Right lung (tissue), 5 donors: ENCODE data around the gene POMGNT2. TPM values are rescaled to one million over a fixed set of nuclear protein-coding genes. Genes with fewer than 3 reads are reported as not detected.

Experiments
- DNase-seq, 2 donors: peaks; one replicate each; pipeline ENCODE4 v3.0.0-alpha.2; 2013
- polyA plus RNA-seq, 5 donors: library from polyadenylated mRNA; unstranded; fragments of 120-200 nt; gene quantifications; one replicate each; pipeline versions ENCODE4 v1.2.1 to v1.2.3, GENCODE V29; 2013; ENCODE audit warnings: inconsistent platforms in 1 of 5, low replicate concordance in 1 of 5; ENCODE audit not compliant: insufficient read length in 5 of 5, insufficient read depth in 1 of 5

Gene POMGNT2
- polyA plus RNA-seq, 5 donors: 12.8 to 19.0 (median 16.4) TPM

DNA sequence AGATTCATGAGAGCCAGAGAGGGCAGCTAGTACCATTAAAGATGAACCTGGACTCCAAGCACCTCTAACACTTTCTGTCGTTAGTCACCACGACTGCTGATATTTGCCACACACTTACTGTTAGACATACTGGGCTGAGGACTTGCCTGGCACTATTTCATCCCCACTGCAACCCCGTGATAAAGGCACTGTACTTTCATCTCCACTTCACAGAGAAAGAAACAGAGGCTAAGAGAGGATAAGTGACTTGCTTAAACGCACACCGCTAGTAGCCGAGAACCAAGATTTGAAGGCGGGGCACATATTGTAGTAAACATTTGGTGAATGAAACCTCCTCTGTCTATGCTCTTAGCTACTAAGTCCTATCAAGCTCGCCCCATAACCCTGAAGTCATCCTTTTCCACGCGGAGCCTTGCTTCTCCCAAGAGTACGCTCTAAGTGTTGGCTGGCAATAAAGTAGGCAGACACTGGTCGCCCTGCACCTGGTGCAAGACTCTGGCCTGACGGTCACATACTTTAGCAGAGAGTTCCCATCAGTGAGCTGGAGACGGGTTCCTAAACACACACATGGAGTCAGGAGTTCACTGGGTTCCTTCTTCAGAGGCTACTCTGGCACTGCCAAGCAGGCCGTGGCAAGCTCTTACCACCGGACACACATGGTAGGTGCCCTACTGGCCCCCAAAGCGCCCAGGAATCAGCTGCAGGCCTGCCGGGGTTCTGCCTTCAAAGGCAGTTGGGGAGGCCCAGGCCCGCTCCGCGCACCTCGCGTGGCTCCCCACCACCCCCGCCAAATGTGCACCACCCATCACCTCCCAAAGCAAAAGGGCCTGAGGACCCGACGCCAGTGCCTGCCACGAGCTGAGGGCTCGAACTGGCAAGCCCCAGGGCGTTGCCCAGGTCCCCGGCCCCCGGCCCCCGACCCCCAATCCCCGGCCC lies 951 bp downstream of the POMGNT2 start:
- no peak for DNase-seq

DNA sequence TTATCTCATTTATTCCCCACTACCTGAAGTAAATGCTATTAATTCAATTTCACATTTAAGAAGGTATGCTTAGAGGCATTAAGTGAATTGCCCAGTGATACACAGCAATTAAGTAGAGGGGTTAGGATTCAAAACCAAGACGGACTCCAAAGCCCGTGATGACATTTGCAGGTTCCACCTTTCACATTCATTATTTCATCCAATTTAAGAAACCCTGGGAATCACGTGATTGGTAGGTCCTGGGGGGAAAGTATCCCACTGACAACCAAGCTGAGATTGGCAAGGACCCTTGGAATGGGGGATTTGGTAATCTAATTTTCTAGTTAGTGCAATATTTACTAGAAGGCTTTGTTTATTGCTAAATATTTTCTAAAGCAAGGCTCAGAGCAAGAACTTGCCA lies 1.8 kb downstream of the POMGNT2 start:
- DNase-seq: no peak

DNA sequence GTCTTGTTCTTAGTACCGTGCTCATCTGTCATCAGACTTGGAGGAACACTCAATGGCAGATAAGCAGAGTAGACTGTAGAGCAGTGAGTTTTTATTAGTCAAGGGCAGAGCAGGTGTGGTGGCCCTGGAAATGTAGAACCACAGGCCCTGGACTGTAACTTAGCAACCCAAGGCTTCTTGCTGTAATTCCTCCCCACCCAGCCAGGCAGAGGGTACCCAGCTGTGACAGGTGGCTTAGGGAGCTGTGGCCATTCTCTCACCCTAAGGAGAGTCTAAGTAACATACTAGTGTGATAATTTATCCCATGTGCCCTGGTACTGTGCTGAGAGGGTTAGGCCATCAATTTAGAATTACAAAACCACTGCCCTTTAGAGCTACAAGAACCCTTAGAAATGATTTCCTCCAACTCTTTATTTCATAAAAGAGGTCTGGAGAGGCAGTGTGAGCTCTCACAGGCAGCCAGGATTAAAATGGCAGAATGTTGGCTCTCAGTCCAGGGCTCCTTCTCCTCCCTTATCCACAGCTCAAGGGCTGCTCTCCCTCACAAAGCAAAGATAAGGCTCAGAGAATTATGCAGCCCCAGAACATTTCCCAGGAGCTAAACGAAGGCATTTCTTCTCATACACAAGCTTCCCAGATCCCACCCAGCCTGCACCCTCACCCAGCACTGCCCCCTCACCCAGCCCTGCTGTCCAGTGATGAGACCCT lies 3.0 kb downstream of the POMGNT2 start:
- no peak for DNase-seq

DNA sequence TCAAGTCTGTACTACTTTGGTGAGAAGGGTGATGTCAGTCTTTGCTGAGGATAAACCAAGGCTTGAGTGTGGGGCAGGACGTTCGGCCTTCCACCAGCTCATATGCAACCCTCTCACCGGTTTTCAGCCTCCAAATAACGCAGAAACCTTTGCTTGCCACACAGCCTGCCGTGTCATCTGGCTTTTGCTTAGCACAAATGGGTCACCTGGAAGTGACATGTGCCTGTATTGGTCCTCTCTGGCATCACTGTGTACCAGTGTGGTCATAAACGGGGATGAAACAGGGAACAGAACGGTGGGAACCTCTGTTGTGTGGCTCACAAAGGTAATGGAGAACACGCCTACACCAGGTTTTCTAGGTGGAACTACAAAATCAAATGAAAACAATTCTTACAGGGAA lies 7.1 kb downstream of the POMGNT2 start:
- no peak for DNase-seq

DNA sequence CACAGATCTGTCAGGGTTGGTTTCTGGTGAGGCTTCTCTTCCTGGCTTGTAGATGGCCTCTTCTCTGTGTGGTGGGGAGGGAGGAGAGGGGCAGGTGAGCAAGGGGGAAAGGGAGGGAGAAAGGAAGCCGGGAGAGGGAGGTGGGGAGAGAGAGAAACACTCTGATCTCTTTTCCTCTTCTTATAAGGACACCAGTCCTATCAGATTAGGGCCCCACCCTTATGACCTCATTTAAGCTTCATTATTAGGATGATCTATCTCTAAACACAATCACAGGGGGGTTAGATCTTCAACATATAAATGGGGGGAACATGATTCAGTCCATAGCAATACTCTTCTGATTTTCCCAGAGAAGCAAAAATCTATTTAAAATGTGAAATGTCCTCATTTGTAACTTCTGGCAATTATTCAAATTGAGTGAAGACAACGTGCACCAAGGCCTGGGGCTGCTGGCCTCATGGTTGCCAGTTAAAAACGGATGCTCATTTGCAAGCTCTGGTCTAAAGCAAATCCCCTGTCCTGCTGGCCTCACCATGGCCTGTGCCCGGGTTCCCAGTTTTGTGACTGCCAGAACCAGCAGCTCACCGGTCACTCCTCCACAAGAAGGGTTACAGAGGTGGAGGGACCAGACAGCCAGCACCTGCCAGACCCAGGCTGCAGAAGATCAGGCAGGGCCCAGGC lies 8.3 kb downstream of the POMGNT2 start:
- no peak for DNase-seq

DNA sequence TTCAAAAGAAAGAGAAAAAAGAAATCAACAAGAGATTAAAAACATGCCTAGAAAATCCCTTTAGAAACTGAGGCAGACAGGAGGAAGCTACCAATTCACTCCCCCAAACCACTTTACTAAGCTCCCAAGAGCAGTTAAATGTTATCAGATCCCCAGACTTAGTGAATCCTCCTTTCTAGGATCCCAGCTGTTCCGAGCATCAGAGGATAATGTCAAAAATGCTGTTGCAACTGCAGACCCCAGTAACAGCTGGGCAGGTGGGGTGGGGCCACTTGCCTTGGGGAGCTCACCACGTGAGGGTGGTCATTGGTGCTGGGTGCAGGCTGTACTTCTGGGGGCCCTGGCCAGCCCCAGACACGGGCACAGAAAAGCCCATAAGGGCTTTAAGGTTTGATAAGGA lies 9.1 kb downstream of the POMGNT2 start:
- no peak for DNase-seq

- DNase-seq: no peak
These were observed 10.5 kb downstream of the POMGNT2 start for GRCh38 chr3:43095370-43095769.

DNA sequence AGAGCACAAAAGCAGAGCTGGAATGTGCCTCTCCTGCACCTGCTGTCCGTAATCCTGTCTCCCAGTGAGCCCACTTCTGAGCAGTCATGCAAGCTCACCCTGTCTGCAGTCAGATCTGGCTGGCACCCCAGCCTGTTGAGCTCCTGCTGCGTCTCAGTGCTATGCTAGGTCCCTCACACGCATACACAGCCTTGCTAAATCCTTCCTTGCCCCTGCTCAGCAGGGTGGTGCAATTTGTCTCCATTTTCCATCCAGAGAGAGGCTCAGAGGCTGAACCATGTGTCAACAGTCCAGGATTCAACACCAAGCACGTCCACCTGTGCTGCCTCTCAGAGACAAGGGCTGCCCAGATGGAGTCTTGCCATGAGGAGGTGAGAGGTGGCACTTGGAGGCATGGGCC lies 11.0 kb downstream of the POMGNT2 start:
- DNase-seq: no peak

DNA sequence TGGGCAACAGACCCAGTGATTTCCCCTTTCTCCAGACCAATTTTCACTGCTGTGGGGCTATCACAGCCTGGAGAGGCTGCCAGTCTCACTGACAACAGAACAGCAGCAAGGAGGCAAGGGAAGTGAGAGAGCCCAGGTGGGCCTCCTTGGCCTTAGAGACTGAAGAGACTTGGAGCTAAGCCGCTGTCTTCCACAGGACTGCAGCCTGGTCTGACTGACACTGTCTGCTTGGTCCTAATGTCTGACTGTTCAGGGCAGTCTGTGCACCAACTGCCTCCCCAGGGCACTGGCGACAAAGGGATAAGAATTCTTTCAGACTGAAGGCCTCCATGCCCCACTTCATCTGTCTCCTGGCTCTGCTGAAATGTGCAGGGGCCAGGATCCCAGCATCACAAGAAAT lies 11.5 kb downstream of the POMGNT2 start:
- DNase-seq: no peak

GRCh38 chr3:43093974-43094373 lies 11.9 kb downstream of the POMGNT2 start:
- DNase-seq: no peak

- no peak for DNase-seq
These were observed 12.9 kb downstream of the POMGNT2 start for GRCh38 chr3:43093006-43093405.

DNA sequence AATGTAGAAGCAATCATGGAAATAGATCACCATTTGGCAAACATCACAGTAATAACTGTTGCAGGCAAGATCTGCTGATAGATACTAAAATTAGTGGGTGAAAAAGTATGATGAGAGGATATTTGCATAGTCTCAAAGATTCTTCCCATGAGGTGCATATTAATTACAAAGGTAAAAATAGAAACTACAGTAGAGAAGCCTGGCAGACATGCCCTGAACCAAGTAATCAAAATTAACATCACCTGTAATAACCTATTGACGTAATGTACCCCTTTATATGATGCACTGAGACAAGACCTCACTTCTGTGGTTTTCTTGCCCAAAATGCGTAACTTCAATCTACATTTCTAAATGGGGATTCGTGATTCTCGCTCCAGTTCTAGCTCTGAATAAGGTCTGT lies 14.4 kb downstream of the POMGNT2 start:
- DNase-seq: no peak

DNA sequence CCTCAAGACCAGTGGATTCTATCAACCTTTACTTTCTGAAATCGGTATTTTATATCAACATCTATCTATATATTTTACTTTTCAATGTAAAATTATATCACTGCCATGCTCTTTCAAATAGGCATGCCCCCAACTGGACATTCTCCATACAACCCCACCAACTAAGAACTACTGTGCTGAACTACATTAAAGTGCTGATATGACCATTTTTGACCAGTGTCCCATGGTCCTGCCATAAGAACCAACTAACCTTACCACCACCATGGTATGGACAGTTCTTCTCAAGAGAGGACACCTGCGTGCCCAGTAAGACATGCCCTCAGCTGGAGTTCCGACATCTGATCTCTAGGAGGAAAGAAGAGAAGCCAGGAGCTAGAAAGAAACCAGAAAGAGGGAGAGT lies 15.6 kb downstream of the POMGNT2 start:
- no peak for DNase-seq

GRCh38 chr3:43089081-43089480 lies 16.8 kb downstream of the POMGNT2 start:
- no peak for DNase-seq

DNA sequence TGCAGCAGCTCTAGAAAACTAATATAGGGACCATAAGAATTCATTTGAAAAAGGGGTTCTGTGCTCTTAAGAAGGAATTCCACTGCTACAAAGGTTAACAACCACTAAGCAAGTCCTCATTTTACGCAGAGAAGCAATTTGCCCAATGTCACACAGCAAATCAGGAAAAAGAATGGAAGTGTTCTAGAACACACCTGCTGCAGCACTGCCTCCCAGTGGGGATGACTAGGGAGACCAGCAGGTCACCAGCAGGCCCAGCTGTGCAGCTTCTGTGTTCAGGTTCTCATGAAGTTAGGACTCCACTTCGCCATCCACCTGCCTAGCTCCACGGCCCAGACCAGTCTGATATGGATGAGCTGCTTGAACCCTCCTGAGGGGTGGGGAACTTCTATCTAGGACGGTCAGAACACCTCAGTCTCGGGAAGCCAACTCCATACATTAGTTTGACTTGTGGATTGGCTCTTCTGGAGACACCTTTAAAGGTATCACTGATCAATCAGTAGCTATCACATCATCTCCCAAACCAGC lies 18.6 kb downstream of the POMGNT2 start:
- DNase-seq: no peak

GRCh38 chr3:43086460-43087165 lies 19.3 kb downstream of the POMGNT2 start:
- no peak for DNase-seq

DNA sequence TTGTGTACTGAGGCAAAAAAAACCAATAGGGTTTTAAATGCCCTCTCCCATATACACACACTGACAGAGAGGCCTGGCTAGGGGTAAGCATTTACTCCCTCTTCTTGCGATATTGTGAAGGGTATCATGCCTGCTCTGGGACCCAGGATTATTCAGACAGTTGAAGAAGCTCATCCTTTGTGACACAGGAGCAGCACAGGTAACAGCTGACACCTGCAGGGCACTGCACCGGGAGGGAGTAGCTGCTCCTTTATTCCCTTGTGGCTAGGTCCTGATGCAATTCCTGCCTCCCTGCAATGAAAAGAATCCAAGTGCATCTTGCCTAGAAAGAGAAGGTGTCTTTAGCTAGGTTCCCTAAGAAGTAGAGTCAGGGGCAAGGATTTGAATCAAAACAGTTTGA lies 23.4 kb downstream of the POMGNT2 start:
- no peak for DNase-seq

GRCh38 chr3:43081796-43082195 lies 24.1 kb downstream of the POMGNT2 start:
- DNase-seq: no peak

- DNase-seq: no peak
These were observed 24.9 kb downstream of the POMGNT2 start for GRCh38 chr3:43080726-43081568.

DNA sequence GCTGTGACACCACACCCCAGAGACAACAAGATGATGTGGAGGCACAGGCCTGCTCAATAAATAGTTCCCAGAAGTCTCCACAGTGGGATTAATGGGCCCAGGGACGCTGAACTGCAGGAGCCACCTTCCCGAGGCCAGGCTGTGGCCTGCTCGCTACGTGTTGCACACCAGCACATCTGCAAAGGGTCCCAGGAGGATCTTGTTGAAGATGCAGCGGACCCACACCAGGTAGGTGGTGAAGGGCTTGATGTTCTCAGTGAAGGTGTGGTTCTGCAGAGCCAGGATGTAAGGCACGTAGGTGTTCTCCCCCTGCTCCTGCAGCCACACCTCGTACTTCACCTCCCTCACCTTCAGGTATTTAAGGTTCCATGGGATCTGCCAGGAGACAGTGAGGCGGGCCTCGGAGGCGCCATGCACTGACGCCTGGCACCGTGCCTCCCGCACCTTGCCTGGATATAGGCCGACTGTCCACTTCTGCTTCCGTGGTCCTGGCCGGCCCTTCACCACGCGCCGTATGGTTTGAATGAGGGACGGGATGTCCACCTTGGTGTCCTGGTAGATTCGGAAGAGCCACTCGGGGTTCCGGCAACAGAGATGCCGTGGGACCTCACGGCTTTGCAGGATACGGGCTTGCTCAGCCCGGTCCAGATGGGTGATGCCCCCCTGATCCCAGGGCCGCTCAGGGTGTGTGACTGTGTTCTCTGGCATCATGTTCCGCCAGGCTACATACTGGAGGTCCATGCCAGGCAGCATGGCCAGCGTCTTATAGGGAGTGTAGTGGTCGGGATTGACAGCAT lies 26.1 kb downstream of the POMGNT2 start:
- no peak for DNase-seq
